ENCODE measurements around the gene NUMA1. TPM values are rescaled to one million over a fixed set of nuclear protein-coding genes. Genes with fewer than 3 reads are reported as not detected.

NUMA1 gene
- total RNA-seq, 1 donor from 2014 or later = 157 TPM

GRCh38 chr11:72083414-72083813 lies 3.1 kb upstream of the NUMA1 start:
- no peak overlapping the region for H3K4me3 ChIP-seq (ENCODE audit: low read depth, low read length)
- H3K27me3 ChIP-seq (ENCODE audit: control insufficient read depth, insufficient read depth, low read length) = no peaks in the 10 kb centered on the region
- no peak for DNase-seq (ENCODE audit: low read depth)
- no peak for TF ChIP-seq CTCF (IDR thresholded peaks at IDR 0.05; ENCODE audit: insufficient read depth, low read length, poor library complexity, severe bottlenecking)
- no peaks in the 10 kb centered on the region for H3K36me3 ChIP-seq (ENCODE audit: control insufficient read depth, insufficient read depth, low read length)

GRCh38 chr11:72081821-72082453 lies 1.6 kb upstream of the NUMA1 start:
- Histone ChIP-seq H3K4me3 (ENCODE audit: low read depth, low read length) (no peak overlapping the region), H3K36me3 (ENCODE audit: control insufficient read depth, insufficient read depth, low read length) (no peaks in the 10 kb centered on the region), H3K27me3 (ENCODE audit: control insufficient read depth, insufficient read depth, low read length) (no peaks in the 10 kb centered on the region)
- no peak for TF ChIP-seq CTCF (IDR thresholded peaks at IDR 0.05; ENCODE audit: insufficient read depth, low read length, poor library complexity, severe bottlenecking)
- DNase-seq (ENCODE audit: low read depth) = no peak

GRCh38 chr11:72081184-72081644 lies 872 bp upstream of the NUMA1 start:
- Histone ChIP-seq H3K36me3 (ENCODE audit: control insufficient read depth, insufficient read depth, low read length) (no peaks in the 10 kb centered on the region), H3K27me3 (ENCODE audit: control insufficient read depth, insufficient read depth, low read length) (no peaks in the 10 kb centered on the region), H3K4me3 (ENCODE audit: low read depth, low read length) (peak overlapping the region; percentile 68)
- no peak for TF ChIP-seq CTCF (IDR thresholded peaks at IDR 0.05; ENCODE audit: insufficient read depth, low read length, poor library complexity, severe bottlenecking)
- DNase-seq (ENCODE audit: low read depth) = no peak

- Histone ChIP-seq H3K27me3 (ENCODE audit: control insufficient read depth, insufficient read depth, low read length) (no peaks in the 10 kb centered on the region), H3K4me3 (ENCODE audit: low read depth, low read length) (peak overlapping the region; percentile 89), H3K36me3 (ENCODE audit: control insufficient read depth, insufficient read depth, low read length) (no peaks in the 10 kb centered on the region)
- DNase-seq (ENCODE audit: low read depth) = no peak
- TF ChIP-seq CTCF (IDR thresholded peaks at IDR 0.05; ENCODE audit: insufficient read depth, low read length, poor library complexity, severe bottlenecking) = no peak
Measured at GRCh38 chr11:72079819-72080325, 470 bp downstream of the NUMA1 start.

GRCh38 chr11:72078477-72078876 lies 1.9 kb downstream of the NUMA1 start:
- no peaks in the 10 kb centered on the region for H3K36me3 ChIP-seq (ENCODE audit: control insufficient read depth, insufficient read depth, low read length)
- DNase-seq (ENCODE audit: low read depth) = no peak
- TF ChIP-seq CTCF (IDR thresholded peaks at IDR 0.05; ENCODE audit: insufficient read depth, low read length, poor library complexity, severe bottlenecking) = no peak
- H3K27me3 ChIP-seq (ENCODE audit: control insufficient read depth, insufficient read depth, low read length) = no peaks in the 10 kb centered on the region
- peak overlapping the region; percentile 89 for H3K4me3 ChIP-seq (ENCODE audit: low read depth, low read length)

- no peak overlapping the region for H3K4me3 ChIP-seq (ENCODE audit: low read depth, low read length)
- H3K27me3 ChIP-seq (ENCODE audit: control insufficient read depth, insufficient read depth, low read length) = no peaks in the 10 kb centered on the region
- H3K36me3 ChIP-seq (ENCODE audit: control insufficient read depth, insufficient read depth, low read length) = no peaks in the 10 kb centered on the region
- DNase-seq (ENCODE audit: low read depth) = no peak
- no peak for TF ChIP-seq CTCF (IDR thresholded peaks at IDR 0.05; ENCODE audit: insufficient read depth, low read length, poor library complexity, severe bottlenecking)
Measured at GRCh38 chr11:72075756-72076155, 4.6 kb downstream of the NUMA1 start.
